ENCODE measurements around the gene JAKMIP2. TPM values are rescaled to one million over a fixed set of nuclear protein-coding genes. Genes with fewer than 3 reads are reported as not detected.

JAKMIP2 gene
- total RNA-seq, 1 experiment from 2014 or later, result not detected

DNA sequence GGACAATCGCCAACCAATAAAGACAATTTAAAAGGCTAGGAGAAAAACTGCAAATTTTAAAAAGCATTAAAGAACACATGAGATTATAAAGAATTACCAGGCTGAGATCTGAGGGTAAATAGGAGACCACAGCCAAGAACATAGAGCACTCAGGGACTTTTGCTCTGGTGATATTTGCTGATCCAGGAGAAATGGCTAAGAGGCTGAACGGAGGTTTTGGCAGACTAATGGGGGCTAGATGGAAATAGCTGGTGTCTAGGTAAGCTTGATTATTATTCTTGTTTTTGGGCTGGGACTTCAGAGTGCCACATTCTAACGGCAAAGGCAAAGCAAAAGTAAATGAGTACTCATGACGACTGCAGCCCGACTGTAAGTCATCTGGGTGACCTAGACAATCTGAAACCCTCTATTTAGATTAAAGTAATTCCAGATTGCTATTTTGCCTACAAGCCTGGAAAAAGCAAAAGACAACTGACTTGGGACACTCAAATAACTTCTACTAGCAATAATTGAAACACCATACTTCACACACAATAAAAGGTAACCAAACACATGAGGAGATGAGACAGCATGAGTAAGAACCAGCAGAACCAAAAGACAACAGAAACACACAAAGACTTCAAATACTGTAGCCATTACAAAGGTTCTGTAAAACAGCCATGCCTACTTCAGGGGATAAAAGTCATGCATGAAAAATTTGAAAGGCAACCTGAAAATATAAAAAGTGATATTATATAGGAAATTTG, 68.8 kb downstream of the JAKMIP2 start:
- in situ Hi-C loops (cut with HindIII; ENCODE audit: low pct_unique_long_range_greater_than_20kb, low sequenced_read_pairs) (no loop called here), intact Hi-C loops (cut with micrococcal nuclease; ENCODE audit: unreplicated experiment) (no loop called here)
- no peaks in the 10 kb centered on the region for H3K9me3 ChIP-seq (ENCODE audit: control insufficient read depth, insufficient read depth, low read depth, low read length)
- ChIA-PET CTCF (no interaction called here), POLR2A (no interaction called here)
- ATAC-seq, result no peak
- H3K4me1 ChIP-seq (ENCODE audit: control insufficient read depth, insufficient read depth, low read length), result no peaks in the 10 kb centered on the region
- H3K27ac ChIP-seq (ENCODE audit: low read length), result no peak overlapping the region
- DNase-seq (ENCODE audit: low read depth, low spot score), result no peak
- no peak overlapping the region for H3K4me3 ChIP-seq (ENCODE audit: low read depth in 2 of 2, low read length in 2 of 2)
- no TSS peak for BruUV-seq (replicated peaks)
- TF ChIP-seq TCF7L2 (IDR thresholded peaks at IDR 0.05; ENCODE audit: low read depth, low read length) (no peak), SIN3A (IDR thresholded peaks at IDR 0.05; ENCODE audit: borderline replicate concordance, insufficient read depth, low read depth, low read length) (no peak), POLR2AphosphoS5 (IDR thresholded peaks at IDR 0.05; ENCODE audit: low read depth, low read length) (no peak)
- TF ChIP-seq, protein P1, sequence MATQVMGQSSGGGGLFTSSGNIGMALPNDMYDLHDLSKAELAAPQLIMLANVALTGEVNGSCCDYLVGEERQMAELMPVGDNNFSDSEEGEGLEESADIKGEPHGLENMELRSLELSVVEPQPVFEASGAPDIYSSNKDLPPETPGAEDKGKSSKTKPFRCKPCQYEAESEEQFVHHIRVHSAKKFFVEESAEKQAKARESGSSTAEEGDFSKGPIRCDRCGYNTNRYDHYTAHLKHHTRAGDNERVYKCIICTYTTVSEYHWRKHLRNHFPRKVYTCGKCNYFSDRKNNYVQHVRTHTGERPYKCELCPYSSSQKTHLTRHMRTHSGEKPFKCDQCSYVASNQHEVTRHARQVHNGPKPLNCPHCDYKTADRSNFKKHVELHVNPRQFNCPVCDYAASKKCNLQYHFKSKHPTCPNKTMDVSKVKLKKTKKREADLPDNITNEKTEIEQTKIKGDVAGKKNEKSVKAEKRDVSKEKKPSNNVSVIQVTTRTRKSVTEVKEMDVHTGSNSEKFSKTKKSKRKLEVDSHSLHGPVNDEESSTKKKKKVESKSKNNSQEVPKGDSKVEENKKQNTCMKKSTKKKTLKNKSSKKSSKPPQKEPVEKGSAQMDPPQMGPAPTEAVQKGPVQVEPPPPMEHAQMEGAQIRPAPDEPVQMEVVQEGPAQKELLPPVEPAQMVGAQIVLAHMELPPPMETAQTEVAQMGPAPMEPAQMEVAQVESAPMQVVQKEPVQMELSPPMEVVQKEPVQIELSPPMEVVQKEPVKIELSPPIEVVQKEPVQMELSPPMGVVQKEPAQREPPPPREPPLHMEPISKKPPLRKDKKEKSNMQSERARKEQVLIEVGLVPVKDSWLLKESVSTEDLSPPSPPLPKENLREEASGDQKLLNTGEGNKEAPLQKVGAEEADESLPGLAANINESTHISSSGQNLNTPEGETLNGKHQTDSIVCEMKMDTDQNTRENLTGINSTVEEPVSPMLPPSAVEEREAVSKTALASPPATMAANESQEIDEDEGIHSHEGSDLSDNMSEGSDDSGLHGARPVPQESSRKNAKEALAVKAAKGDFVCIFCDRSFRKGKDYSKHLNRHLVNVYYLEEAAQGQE (IDR thresholded peaks at IDR 0.05; ENCODE audit: insufficient read depth in 1 of 2, low read depth in 2 of 2, low read length in 1 of 2), result no peak
- TF ChIP-seq, protein P2, sequence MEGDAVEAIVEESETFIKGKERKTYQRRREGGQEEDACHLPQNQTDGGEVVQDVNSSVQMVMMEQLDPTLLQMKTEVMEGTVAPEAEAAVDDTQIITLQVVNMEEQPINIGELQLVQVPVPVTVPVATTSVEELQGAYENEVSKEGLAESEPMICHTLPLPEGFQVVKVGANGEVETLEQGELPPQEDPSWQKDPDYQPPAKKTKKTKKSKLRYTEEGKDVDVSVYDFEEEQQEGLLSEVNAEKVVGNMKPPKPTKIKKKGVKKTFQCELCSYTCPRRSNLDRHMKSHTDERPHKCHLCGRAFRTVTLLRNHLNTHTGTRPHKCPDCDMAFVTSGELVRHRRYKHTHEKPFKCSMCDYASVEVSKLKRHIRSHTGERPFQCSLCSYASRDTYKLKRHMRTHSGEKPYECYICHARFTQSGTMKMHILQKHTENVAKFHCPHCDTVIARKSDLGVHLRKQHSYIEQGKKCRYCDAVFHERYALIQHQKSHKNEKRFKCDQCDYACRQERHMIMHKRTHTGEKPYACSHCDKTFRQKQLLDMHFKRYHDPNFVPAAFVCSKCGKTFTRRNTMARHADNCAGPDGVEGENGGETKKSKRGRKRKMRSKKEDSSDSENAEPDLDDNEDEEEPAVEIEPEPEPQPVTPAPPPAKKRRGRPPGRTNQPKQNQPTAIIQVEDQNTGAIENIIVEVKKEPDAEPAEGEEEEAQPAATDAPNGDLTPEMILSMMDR (IDR thresholded peaks at IDR 0.05), result no peak
- no peaks in the 10 kb centered on the region for H3K36me3 ChIP-seq (ENCODE audit: control insufficient read depth, insufficient read depth, low read length)
- H3K27me3 ChIP-seq (ENCODE audit: control insufficient read depth, insufficient read depth, low read length), result no peaks in the 10 kb centered on the region

DNA sequence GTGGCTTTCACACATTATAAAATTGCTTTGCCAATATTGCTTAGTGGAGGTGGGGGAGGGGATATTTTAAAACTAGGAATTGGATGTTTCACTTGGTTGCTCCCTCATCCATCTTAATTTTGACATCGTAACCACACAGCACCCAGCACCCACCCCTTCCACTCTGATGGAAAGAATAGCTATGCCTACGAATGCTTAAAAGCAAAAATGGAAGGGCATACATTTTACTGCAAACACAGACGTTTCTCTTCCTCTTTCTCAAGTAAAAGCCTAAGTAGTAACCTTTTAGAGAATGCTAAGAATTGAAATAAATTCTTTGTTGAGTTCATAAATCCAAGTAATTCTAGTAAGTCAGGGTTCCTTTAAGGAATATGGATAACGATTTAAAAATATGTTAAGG, 69.9 kb downstream of the JAKMIP2 start:
- H3K4me3 ChIP-seq (ENCODE audit: low read depth in 2 of 2, low read length in 2 of 2), result no peak overlapping the region
- H3K27ac ChIP-seq (ENCODE audit: low read length), result no peak overlapping the region
- H3K9me3 ChIP-seq (ENCODE audit: control insufficient read depth, insufficient read depth, low read depth, low read length), result no peaks in the 10 kb centered on the region
- H3K27me3 ChIP-seq (ENCODE audit: control insufficient read depth, insufficient read depth, low read length), result no peaks in the 10 kb centered on the region
- CTCF ChIA-PET, result no interaction called here
- H3K4me1 ChIP-seq (ENCODE audit: control insufficient read depth, insufficient read depth, low read length), result no peaks in the 10 kb centered on the region
- ATAC-seq (no peak), DNase-seq (ENCODE audit: low read depth, low spot score) (no peak)
- no peaks in the 10 kb centered on the region for H3K36me3 ChIP-seq (ENCODE audit: control insufficient read depth, insufficient read depth, low read length)
- POLR2A ChIA-PET, result no interaction called here
- intact Hi-C loops (cut with micrococcal nuclease; ENCODE audit: unreplicated experiment) (no loop called here), in situ Hi-C loops (cut with HindIII; ENCODE audit: low pct_unique_long_range_greater_than_20kb, low sequenced_read_pairs) (no loop called here)
- BruUV-seq (replicated peaks), result no TSS peak
- TF ChIP-seq, protein P2 (IDR thresholded peaks at IDR 0.05), result no peak
- TF ChIP-seq SIN3A (IDR thresholded peaks at IDR 0.05; ENCODE audit: borderline replicate concordance, insufficient read depth, low read depth, low read length), result no peak
- no peak for TF ChIP-seq POLR2AphosphoS5 (IDR thresholded peaks at IDR 0.05; ENCODE audit: low read depth, low read length)
- TF ChIP-seq, protein P1 (IDR thresholded peaks at IDR 0.05; ENCODE audit: insufficient read depth in 1 of 2, low read depth in 2 of 2, low read length in 1 of 2), result no peak
- TF ChIP-seq TCF7L2 (IDR thresholded peaks at IDR 0.05; ENCODE audit: low read depth, low read length), result no peak

Measured in Panc1 (cell line).